Panc1 (cell line): ENCODE data around the gene TRIM44.

Experiments used
- POLR2AphosphoS5 ChIP-seq: IDR thresholded peaks from 2 replicates; pipeline ENCODE4 v1.6.1; 2012; ENCODE audit warnings: mild to moderate bottlenecking, low read depth, low read length, moderate library complexity
- SIN3A ChIP-seq: IDR thresholded peaks from 2 replicates; pipeline ENCODE4 v1.6.1; 2012; ENCODE audit warnings: low read depth, mild to moderate bottlenecking, low read length, moderate library complexity, borderline replicate concordance; ENCODE audit not compliant: insufficient read depth
- TCF7L2 ChIP-seq: IDR thresholded peaks from 2 replicates; pipeline ENCODE4 v1.6.1; 2011; ENCODE audit warnings: mild to moderate bottlenecking, low read depth, low read length, inconsistent platforms
- TF ChIP-seq, protein P1 (sequence below): fragments of 450-650 bp; IDR thresholded peaks from 2 replicates; pipeline ENCODE4 v1.5.1; 2017; ENCODE audit warnings: mild to moderate bottlenecking
- TF ChIP-seq, protein P2 (sequence below), 2 experiments: IDR thresholded peaks; 2 replicates each; pipeline ENCODE4 v1.6.1; 2011 to 2012; ENCODE audit warnings: low read depth in 2 of 2, control low read depth in 1 of 2, low read length in 1 of 2, mild to moderate bottlenecking in 1 of 2, moderate library complexity in 1 of 2; ENCODE audit not compliant: insufficient read depth in 1 of 2

DNA sequence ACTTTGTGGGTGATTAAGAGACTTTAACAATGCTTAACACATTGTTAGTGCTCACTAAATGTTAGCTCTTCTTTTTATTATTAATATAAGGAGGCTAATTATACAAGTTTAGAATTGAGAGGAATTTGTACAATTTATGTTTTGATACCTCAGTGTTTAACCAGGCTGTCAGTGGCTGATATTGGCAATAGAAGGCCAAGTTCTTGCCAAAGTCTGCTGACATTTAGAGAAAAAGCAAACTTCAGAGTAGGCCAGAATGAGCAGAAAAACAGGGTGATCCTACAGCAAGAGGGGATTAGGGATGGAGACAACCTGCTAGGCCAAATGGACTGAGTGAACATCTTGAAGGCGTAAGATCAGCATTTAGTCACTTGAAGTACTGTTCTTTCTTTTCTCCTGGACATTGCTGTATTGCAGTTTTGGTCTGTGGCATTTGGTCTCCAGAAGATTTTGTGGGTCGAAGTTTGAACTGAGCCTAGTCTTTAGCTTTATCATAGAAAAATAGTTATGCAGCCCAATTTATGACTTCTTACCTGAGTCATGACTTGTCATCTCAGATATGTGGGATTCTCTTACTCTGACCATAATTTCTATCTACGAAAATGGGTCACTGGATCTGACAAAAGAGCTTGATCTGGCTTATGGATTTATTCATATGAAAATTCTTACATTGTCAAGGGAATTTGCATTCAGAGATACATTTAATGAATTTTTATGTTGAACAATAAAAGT, 9.0 kb downstream of the TRIM44 start:
- TF ChIP-seq, protein P1, sequence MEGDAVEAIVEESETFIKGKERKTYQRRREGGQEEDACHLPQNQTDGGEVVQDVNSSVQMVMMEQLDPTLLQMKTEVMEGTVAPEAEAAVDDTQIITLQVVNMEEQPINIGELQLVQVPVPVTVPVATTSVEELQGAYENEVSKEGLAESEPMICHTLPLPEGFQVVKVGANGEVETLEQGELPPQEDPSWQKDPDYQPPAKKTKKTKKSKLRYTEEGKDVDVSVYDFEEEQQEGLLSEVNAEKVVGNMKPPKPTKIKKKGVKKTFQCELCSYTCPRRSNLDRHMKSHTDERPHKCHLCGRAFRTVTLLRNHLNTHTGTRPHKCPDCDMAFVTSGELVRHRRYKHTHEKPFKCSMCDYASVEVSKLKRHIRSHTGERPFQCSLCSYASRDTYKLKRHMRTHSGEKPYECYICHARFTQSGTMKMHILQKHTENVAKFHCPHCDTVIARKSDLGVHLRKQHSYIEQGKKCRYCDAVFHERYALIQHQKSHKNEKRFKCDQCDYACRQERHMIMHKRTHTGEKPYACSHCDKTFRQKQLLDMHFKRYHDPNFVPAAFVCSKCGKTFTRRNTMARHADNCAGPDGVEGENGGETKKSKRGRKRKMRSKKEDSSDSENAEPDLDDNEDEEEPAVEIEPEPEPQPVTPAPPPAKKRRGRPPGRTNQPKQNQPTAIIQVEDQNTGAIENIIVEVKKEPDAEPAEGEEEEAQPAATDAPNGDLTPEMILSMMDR: no peak
- TF ChIP-seq POLR2AphosphoS5 (no peak), SIN3A (no peak), TCF7L2 (no peak)
- TF ChIP-seq, protein P2, sequence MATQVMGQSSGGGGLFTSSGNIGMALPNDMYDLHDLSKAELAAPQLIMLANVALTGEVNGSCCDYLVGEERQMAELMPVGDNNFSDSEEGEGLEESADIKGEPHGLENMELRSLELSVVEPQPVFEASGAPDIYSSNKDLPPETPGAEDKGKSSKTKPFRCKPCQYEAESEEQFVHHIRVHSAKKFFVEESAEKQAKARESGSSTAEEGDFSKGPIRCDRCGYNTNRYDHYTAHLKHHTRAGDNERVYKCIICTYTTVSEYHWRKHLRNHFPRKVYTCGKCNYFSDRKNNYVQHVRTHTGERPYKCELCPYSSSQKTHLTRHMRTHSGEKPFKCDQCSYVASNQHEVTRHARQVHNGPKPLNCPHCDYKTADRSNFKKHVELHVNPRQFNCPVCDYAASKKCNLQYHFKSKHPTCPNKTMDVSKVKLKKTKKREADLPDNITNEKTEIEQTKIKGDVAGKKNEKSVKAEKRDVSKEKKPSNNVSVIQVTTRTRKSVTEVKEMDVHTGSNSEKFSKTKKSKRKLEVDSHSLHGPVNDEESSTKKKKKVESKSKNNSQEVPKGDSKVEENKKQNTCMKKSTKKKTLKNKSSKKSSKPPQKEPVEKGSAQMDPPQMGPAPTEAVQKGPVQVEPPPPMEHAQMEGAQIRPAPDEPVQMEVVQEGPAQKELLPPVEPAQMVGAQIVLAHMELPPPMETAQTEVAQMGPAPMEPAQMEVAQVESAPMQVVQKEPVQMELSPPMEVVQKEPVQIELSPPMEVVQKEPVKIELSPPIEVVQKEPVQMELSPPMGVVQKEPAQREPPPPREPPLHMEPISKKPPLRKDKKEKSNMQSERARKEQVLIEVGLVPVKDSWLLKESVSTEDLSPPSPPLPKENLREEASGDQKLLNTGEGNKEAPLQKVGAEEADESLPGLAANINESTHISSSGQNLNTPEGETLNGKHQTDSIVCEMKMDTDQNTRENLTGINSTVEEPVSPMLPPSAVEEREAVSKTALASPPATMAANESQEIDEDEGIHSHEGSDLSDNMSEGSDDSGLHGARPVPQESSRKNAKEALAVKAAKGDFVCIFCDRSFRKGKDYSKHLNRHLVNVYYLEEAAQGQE (IDR thresholded peaks at IDR 0.05; ENCODE audit: insufficient read depth in 1 of 2, low read depth in 2 of 2, low read length in 1 of 2): no peak
